Esophagus mucosa (tissue), 1 donor: ENCODE results near the gene PLXNA4. TPM values are rescaled to one million over a fixed set of nuclear protein-coding genes. Genes with fewer than 3 reads are reported as not detected.
"Not testable (repeated sequence)": the region's sequence is repeated elsewhere in the genome, so short reads cannot be mapped to it uniquely, and the experiment has no call there.

Experiments
- ATAC-seq: fragments of 200-7000 bp; cut with Tn5 transposase; one replicate; pipeline ENCODE4 v1.9.1; 2020
- total RNA-seq: library from RNA; stranded (reverse); gene quantifications from one replicate; pipeline ENCODE4 v1.2.4, GENCODE V29; 2023
- donor health status: DM: yes; HTN: yes; CAD: no.

Gene PLXNA4, protein sequence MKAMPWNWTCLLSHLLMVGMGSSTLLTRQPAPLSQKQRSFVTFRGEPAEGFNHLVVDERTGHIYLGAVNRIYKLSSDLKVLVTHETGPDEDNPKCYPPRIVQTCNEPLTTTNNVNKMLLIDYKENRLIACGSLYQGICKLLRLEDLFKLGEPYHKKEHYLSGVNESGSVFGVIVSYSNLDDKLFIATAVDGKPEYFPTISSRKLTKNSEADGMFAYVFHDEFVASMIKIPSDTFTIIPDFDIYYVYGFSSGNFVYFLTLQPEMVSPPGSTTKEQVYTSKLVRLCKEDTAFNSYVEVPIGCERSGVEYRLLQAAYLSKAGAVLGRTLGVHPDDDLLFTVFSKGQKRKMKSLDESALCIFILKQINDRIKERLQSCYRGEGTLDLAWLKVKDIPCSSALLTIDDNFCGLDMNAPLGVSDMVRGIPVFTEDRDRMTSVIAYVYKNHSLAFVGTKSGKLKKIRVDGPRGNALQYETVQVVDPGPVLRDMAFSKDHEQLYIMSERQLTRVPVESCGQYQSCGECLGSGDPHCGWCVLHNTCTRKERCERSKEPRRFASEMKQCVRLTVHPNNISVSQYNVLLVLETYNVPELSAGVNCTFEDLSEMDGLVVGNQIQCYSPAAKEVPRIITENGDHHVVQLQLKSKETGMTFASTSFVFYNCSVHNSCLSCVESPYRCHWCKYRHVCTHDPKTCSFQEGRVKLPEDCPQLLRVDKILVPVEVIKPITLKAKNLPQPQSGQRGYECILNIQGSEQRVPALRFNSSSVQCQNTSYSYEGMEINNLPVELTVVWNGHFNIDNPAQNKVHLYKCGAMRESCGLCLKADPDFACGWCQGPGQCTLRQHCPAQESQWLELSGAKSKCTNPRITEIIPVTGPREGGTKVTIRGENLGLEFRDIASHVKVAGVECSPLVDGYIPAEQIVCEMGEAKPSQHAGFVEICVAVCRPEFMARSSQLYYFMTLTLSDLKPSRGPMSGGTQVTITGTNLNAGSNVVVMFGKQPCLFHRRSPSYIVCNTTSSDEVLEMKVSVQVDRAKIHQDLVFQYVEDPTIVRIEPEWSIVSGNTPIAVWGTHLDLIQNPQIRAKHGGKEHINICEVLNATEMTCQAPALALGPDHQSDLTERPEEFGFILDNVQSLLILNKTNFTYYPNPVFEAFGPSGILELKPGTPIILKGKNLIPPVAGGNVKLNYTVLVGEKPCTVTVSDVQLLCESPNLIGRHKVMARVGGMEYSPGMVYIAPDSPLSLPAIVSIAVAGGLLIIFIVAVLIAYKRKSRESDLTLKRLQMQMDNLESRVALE (N-terminal part only)
- 1.1 TPM for total RNA-seq

DNA sequence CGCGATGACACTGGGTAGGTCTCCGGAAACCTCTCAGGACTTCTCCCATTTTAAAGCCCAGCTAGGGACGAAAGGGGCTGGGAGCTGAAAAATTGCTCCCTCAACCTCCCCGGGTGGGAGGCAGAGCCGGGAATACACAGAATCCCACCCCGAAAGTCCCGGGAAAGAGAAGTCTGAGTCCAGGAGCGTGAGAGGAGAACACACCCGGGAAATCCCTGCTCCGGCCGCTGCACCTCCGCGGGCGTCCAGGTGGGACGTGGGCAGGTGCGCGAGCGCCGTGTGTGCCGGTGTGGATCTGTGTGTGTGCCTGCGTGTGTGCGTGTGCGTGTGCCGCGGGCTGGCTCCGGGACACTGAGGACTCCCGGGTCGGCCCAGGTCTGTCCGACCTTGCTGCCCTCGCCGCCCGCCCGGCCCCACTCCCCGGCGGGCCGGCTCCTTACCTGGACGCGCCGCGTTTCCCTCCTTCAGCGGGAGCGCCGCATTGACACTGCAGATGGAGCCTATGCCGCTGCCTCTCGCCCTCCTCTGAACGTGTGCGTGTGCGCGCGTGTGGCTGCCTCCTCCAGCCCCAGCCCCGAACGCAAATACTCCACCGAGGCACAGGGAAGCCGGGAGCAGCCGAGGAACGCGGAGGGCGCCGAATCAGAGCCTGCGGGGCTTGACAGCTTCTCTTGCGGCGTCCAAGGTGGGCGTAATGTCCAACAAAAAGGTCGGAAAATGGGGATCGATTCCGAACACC lies at the start of gene PLXNA4:
PLXNA4 (minus strand) TSS at position 489 of the 739 bp plus-strand sequence. CDS start 67,777 bp downstream, outside the sequence.
- peak; percentile 21 for ATAC-seq

DNA sequence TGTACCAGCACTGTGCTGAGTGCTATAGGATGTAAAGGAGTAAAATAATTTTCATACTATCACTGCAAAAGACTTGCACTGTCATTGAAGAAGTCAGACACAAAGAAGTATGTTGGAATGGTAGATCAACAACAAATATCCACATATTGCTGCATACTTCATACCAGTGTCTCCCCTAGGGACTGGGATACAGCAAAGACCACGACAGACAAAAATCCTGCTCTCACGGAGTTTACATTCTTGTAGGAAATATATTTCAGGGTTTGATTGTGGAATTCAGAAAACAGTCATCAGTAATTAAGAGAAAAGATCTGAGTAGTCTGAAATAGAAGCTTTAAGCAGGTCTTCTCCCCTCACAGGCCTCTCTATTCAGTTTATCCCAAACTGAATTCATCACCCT lies 49.4 kb upstream of the PLXNA4 start:
- no peak for ATAC-seq

- no peak for ATAC-seq
Measured at GRCh38 chr7:132622081-132622480, 45.8 kb upstream of the PLXNA4 start.

DNA sequence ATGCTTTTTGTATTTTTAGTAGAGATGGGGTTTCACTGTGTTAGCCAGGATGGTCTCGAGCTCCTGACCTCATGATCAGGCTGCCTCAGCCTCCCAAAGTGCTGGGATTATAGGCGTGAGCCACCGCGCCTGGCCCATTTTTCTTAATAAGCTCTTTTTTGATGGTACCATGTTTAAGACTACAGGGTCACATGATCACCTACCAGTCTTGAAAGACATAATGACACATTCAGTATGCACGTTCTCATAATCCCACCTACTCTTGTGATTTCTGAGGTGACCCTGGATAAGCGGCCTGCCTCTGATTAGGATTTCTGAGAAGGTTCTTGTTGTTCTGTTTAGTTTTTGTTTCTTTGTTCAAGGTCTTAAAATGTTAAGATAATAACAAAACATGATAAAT lies 43.7 kb upstream of the PLXNA4 start:
- ATAC-seq: no peak

DNA sequence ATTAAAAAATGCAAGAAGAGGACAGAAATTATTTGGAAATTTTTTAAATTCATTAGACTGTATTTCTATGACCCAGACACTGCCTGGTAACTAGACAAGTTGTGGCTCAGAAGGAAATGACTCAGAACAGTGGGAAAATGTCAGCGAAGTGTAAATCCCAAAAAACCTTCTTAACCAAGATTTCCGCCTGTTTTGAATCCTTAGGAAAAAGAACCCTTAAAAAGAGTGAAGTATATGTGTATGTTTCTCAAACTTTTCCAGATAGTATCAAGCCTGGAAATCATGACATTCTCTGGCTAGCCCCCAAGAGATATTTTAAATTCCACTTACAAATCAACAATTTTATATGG lies 42.7 kb upstream of the PLXNA4 start:
- ATAC-seq: no peak

GRCh38 chr7:132618271-132618955 lies 42.1 kb upstream of the PLXNA4 start:
- no peak for ATAC-seq

- no peak for ATAC-seq
Measured at GRCh38 chr7:132614428-132615318, 38.4 kb upstream of the PLXNA4 start.

DNA sequence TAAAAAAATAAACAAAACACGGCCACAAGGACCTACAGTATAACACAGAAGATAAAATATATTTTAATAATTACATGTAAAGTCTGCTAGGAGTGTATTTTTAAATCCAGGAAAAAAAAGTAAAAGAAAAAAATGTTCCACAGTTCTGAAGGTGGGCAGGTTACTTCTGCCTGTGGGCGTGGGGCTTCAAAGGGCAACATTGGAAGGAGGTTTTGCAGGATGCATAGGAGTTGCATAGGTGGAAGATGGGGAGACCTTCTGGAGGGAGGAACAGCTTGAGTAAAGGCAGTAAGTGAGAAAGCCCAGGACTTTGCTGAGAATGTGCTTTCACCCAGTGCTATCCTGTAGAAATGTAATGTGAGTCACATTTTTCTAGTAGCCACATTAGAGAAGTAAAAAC lies 37.5 kb upstream of the PLXNA4 start:
- ATAC-seq: no peak

- no peak for ATAC-seq
Measured at GRCh38 chr7:132610995-132611394, 34.7 kb upstream of the PLXNA4 start.

DNA sequence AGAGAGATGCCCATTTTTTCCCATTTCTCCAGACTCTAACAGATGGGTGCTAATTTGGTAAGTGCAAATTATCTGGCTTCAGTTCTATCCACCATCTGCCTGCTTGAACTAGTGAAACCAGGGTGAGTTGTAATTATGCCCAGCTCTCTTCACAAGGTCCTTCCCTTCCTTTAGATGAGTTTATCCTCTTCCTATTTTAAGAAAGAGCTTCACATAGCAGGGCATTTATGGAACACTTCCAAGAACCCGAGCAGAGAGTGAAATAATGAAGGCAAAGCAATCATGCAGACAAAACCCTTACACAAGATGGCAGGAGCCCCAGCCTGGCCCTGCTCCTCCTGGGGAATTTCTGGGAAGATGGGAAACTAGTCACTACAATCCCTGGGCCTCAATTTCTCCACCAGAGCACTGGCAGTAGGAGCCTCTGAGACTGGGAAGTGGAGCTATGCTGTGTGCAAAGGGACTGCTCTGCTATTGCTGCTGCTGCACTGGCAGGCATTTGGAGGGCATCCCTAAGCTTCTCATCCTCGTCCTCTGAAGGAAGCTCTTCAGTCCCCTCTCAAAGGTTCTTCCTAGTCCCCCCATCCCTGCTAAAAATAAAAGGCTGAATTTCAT lies 33.7 kb upstream of the PLXNA4 start:
- ATAC-seq: no peak

GRCh38 chr7:132609222-132609621 lies 33.0 kb upstream of the PLXNA4 start:
- ATAC-seq: no peak

- ATAC-seq: no peak
Measured at GRCh38 chr7:132608523-132608922, 32.3 kb upstream of the PLXNA4 start.

DNA sequence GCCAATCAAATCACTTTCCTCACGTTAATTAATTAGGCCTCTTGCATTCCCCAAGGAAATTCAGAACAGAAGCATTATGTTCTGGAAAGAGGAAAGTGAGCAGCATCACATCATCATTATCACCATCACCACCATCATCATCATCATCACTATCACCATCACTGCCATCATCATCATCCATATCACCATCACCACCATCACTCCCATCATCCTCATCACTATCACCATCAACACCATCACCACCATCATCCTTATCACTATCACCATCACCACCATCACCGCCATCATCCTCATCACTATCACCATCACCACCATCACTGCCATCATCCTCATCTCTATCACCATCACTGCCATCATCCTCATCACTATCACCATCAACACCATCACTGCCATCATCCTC lies 31.4 kb upstream of the PLXNA4 start:
- ATAC-seq: no peak

GRCh38 chr7:132604121-132604520 lies 27.9 kb upstream of the PLXNA4 start:
- ATAC-seq: no peak

DNA sequence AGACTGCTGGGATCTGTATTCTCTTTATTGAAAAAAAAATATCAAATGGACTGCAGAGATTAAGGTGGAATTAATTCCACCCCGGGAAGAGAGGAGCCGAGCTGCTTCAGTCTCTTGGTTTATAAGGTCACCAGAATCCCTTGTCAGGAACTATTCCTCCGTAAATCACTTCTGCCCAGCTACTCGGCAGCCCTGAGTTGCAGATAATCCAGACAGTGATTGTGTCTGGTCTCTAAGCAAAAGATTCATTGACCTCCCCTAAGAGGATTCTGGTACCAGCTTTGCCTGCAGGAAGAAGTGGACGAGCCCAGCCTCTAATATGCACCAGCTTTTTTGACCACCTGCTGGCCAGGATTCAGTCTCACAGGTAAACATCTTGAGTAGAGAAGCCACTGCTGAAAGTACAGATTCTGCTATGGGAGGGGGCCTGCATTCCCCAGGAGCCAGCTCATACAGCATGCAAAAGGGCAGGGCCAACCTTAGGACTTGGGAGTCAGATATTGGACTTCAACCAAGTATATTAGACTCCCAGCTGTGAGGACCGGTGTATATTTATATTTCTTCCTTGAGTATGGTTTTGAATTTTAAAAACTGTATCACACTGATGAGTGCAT lies 27.1 kb upstream of the PLXNA4 start:
- no peak for ATAC-seq

DNA sequence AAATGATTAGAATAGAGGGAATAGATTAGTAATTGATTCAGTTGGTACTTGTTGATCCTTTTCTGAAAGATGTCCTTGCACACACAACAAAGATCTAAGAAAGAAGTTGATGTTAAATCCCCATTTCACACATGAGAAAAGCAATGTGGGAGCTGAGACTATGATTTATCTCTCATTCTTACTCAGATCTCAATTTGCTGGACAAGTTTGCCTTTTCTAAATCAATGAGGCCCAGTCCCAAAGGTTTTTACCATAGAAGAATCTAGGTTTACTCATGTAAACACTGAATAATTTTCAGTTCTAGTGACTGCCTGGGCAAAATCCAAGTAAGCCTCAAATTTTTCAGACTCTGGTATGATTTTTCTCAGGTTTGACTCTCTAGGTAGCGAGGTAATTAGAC lies 25.5 kb upstream of the PLXNA4 start:
- ATAC-seq: no peak

- ATAC-seq: no peak
Measured at GRCh38 chr7:132596588-132596987, 20.3 kb upstream of the PLXNA4 start.

DNA sequence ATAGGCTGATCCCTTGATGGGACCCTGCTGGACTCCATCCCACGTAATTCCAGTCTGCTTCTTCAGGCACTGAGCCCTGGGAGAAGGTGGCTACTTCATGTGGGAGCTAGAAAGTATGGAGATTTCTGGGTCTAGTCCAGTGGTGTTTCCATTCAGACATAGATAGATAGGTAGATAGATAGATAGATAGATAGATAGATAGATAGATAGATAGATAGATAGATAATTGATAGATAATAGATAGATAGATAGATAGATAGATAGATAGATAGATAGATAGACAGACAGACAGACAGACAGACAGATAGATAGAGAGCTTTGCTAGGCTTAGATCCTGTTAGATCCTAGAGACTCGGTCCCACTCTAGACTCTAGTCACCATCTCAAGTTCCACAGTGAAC lies 18.5 kb upstream of the PLXNA4 start:
- not testable (repeated sequence) for ATAC-seq

DNA sequence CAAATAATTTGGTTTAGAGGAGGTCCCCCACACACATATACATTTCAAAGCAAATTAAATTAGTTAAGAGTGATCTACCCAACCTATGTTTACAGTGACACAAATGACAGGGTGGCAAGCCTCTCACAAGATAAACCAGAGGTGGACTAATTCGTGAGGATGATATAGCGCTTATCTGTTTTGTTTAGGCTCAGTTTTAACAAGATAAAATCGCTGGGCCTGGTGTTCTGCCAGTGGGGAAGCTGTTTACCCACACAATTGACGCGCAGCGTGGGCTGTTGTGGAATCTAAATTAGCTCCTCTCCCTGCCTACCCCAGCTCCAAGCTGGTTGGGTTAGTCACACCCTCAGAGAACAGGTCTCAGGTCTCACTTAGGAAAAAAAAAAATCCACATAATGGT lies 16.7 kb upstream of the PLXNA4 start:
- no peak for ATAC-seq
